ENCODE data around the gene UBA52. TPM values are rescaled to one million over a fixed set of nuclear protein-coding genes. Genes with fewer than 3 reads are reported as not detected.

Gene UBA52
- total and polyA plus RNA-seq, 2 of the 8 experiments (the other 6 are each of a cell fraction or from before 2014, with no cell fraction given): 1,340 to 5,409 TPM

DNA sequence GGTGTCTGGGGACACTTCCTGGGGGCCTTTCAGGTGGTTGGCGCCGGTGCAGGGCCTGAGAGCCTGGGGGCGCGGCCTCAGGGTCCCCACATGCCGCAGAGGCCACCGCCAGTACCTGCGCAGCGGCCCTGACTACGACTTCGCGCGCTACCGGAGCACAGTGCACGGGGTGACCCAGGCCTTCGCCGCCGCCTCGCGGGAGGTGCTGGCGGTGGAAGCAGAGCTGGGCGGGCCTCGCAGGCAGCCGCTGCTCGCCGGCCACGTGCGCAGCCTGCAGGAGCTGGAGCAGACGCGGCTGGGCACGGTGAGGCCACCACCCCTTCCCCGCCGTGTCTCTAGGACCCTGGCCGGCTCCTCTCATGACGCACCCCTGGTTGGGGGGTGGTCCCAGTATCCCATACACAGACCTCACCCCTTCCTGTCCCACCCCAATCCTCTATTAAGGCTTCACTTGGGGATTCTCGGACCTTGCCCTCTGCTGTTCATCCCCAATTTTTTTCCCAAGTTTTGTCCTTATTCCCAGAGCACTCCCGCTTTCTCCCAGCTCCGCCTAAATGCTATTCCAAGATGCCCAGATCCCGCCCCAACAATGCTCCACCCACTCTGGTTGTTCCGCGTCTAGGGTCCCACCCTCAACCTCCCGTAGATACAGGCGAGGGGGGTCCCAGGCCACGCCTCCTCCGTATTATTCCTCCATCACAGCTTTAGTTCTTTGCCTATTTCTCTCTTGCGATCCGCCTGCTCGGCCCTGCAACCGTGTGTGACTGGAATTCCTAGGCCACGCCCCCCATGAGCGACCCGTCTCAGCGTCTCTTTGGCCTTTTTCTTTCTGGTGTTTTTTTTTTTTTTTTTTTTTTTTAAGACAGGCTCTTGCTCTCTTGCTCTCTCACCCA is 18.0 kb downstream of the UBA52 start (continued):
- TF ChIP-seq, protein P1, sequence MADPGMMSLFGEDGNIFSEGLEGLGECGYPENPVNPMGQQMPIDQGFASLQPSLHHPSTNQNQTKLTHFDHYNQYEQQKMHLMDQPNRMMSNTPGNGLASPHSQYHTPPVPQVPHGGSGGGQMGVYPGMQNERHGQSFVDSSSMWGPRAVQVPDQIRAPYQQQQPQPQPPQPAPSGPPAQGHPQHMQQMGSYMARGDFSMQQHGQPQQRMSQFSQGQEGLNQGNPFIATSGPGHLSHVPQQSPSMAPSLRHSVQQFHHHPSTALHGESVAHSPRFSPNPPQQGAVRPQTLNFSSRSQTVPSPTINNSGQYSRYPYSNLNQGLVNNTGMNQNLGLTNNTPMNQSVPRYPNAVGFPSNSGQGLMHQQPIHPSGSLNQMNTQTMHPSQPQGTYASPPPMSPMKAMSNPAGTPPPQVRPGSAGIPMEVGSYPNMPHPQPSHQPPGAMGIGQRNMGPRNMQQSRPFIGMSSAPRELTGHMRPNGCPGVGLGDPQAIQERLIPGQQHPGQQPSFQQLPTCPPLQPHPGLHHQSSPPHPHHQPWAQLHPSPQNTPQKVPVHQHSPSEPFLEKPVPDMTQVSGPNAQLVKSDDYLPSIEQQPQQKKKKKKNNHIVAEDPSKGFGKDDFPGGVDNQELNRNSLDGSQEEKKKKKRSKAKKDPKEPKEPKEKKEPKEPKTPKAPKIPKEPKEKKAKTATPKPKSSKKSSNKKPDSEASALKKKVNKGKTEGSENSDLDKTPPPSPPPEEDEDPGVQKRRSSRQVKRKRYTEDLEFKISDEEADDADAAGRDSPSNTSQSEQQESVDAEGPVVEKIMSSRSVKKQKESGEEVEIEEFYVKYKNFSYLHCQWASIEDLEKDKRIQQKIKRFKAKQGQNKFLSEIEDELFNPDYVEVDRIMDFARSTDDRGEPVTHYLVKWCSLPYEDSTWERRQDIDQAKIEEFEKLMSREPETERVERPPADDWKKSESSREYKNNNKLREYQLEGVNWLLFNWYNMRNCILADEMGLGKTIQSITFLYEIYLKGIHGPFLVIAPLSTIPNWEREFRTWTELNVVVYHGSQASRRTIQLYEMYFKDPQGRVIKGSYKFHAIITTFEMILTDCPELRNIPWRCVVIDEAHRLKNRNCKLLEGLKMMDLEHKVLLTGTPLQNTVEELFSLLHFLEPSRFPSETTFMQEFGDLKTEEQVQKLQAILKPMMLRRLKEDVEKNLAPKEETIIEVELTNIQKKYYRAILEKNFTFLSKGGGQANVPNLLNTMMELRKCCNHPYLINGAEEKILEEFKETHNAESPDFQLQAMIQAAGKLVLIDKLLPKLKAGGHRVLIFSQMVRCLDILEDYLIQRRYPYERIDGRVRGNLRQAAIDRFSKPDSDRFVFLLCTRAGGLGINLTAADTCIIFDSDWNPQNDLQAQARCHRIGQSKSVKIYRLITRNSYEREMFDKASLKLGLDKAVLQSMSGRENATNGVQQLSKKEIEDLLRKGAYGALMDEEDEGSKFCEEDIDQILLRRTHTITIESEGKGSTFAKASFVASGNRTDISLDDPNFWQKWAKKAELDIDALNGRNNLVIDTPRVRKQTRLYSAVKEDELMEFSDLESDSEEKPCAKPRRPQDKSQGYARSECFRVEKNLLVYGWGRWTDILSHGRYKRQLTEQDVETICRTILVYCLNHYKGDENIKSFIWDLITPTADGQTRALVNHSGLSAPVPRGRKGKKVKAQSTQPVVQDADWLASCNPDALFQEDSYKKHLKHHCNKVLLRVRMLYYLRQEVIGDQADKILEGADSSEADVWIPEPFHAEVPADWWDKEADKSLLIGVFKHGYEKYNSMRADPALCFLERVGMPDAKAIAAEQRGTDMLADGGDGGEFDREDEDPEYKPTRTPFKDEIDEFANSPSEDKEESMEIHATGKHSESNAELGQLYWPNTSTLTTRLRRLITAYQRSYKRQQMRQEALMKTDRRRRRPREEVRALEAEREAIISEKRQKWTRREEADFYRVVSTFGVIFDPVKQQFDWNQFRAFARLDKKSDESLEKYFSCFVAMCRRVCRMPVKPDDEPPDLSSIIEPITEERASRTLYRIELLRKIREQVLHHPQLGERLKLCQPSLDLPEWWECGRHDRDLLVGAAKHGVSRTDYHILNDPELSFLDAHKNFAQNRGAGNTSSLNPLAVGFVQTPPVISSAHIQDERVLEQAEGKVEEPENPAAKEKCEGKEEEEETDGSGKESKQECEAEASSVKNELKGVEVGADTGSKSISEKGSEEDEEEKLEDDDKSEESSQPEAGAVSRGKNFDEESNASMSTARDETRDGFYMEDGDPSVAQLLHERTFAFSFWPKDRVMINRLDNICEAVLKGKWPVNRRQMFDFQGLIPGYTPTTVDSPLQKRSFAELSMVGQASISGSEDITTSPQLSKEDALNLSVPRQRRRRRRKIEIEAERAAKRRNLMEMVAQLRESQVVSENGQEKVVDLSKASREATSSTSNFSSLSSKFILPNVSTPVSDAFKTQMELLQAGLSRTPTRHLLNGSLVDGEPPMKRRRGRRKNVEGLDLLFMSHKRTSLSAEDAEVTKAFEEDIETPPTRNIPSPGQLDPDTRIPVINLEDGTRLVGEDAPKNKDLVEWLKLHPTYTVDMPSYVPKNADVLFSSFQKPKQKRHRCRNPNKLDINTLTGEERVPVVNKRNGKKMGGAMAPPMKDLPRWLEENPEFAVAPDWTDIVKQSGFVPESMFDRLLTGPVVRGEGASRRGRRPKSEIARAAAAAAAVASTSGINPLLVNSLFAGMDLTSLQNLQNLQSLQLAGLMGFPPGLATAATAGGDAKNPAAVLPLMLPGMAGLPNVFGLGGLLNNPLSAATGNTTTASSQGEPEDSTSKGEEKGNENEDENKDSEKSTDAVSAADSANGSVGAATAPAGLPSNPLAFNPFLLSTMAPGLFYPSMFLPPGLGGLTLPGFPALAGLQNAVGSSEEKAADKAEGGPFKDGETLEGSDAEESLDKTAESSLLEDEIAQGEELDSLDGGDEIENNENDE (IDR thresholded peaks at IDR 0.05; ENCODE audit: insufficient replicate concordance, low read length): no peak
- TF ChIP-seq, protein P2, sequence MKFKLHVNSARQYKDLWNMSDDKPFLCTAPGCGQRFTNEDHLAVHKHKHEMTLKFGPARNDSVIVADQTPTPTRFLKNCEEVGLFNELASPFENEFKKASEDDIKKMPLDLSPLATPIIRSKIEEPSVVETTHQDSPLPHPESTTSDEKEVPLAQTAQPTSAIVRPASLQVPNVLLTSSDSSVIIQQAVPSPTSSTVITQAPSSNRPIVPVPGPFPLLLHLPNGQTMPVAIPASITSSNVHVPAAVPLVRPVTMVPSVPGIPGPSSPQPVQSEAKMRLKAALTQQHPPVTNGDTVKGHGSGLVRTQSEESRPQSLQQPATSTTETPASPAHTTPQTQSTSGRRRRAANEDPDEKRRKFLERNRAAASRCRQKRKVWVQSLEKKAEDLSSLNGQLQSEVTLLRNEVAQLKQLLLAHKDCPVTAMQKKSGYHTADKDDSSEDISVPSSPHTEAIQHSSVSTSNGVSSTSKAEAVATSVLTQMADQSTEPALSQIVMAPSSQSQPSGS (IDR thresholded peaks at IDR 0.05; ENCODE audit: low read length): no peak
- TF ChIP-seq SIX5 (IDR thresholded peaks at IDR 0.05; ENCODE audit: low read depth, low read length): no peak
- TF ChIP-seq CREB1 (IDR thresholded peaks at IDR 0.05): no peak
- peak; percentile 29 for TF ChIP-seq KDM4A (IDR thresholded peaks at IDR 0.05; ENCODE audit: low read depth, low read length, severe bottlenecking)
- no peak for TF ChIP-seq NANOG (IDR thresholded peaks at IDR 0.05; ENCODE audit: insufficient read depth, low read depth, low read length, poor library complexity, severe bottlenecking)
- TF ChIP-seq CHD2 (IDR thresholded peaks at IDR 0.05; ENCODE audit: low read length): no peak
- no peak for TF ChIP-seq CBX8 (IDR thresholded peaks at IDR 0.05; ENCODE audit: borderline replicate concordance, low read depth, low read length)
